RWPE1 (cell line): ENCODE data around the gene XRN1.
A peak's percentile ranks its signal among the peaks of the same experiment; 100 is the strongest.

Experiments
- CTCF ChIA-PET: fragments of 350-600 bp; sonication (Branson Sonifier 250); formaldehyde crosslinking; extraction: SDS; loops from one replicate; lab custom pipeline; 2021; lab: Yijun Ruan, JAX
- POLR2A ChIA-PET: fragments of 400-600 bp; formaldehyde crosslinking; extraction: SDS; loops from one replicate; lab custom pipeline; 2020; ENCODE audit warnings: antibody characterized with exemption; ENCODE audit not compliant: low non-redundant PET; lab: Yijun Ruan, JAX
- DNase-seq: peaks from one replicate; pipeline ENCODE4 v3.0.0; 2012; ENCODE audit warnings: low spot score
- H3K27ac ChIP-seq: fragments of 450-650 bp; 2 replicates; pipeline ENCODE4 v1.5.1; 2017
- CTCF ChIP-seq: fragments of 450-650 bp; conservative IDR thresholded peaks from 2 replicates; pipeline ENCODE4 v1.5.1; 2017; ENCODE audit warnings: low read depth, mild to moderate bottlenecking

The XRN1 gene

GRCh38 chr3:142447852-142448823 lies at the start of gene XRN1:
XRN1 (minus strand) TSS chr3:142448037; CDS start chr3:142447944, 93 bp downstream.
- peak; percentile 96 for DNase-seq
- H3K27ac ChIP-seq = peak within 1 kb of the TSS; percentile 87
- CTCF ChIA-PET = interaction anchor here (0.6 kb wide), 1 partner anchor 34 kb away, joined by 3 read pairs; no protein-coding TSS in a partner anchor

GRCh38 chr3:142495103-142495502 lies 47.3 kb upstream of the XRN1 start:
- TF ChIP-seq CTCF = no peak
- H3K27ac ChIP-seq = no peak overlapping the region
- CTCF ChIA-PET = no interaction called here
- POLR2A ChIA-PET = interaction anchor here (0.5 kb wide), 1 partner anchor 83 kb away, joined by 3 read pairs; no protein-coding TSS in a partner anchor
- DNase-seq = no peak

More at GRCh38 chr3:142447852-142448823, at the start of gene XRN1:
- POLR2A ChIA-PET = no interaction called here
- no peak for TF ChIP-seq CTCF

- DNase-seq = no peak
- CTCF ChIA-PET = interaction anchor here (0.6 kb wide), 1 partner anchor 344 kb away, joined by 6 read pairs; no protein-coding TSS in a partner anchor
- no peak for TF ChIP-seq CTCF
- H3K27ac ChIP-seq = no peak overlapping the region
- POLR2A ChIA-PET = no interaction called here
Measured at GRCh38 chr3:142492184-142492583, 44.3 kb upstream of the XRN1 start.

GRCh38 chr3:142489572-142490323 lies 41.9 kb upstream of the XRN1 start:
- no peak for DNase-seq
- POLR2A ChIA-PET = no interaction called here
- CTCF ChIA-PET = interaction anchor here (0.6 to 0.8 kb wide), 2 partner anchors 17 to 138 kb away, joined by 3 read pairs; no protein-coding TSS in a partner anchor

GRCh38 chr3:142484912-142485435 lies 37.1 kb upstream of the XRN1 start:
- H3K27ac ChIP-seq = no peak overlapping the region
- ChIA-PET POLR2A (no interaction called here), CTCF (no interaction called here)
- no peak for TF ChIP-seq CTCF
- DNase-seq = no peak

More at GRCh38 chr3:142489572-142490323, 41.9 kb upstream of the XRN1 start:
- TF ChIP-seq CTCF = no peak
- no peak overlapping the region for H3K27ac ChIP-seq

- DNase-seq = no peak
- no peak for TF ChIP-seq CTCF
- ChIA-PET CTCF (no interaction called here), POLR2A (no interaction called here)
- H3K27ac ChIP-seq = no peak overlapping the region
Measured at GRCh38 chr3:142481196-142481595, 33.4 kb upstream of the XRN1 start.
